Right kidney (tissue), 9 donors: ENCODE measurements around the gene B3GAT2.
"Not testable (repeated sequence)": the region's sequence is repeated elsewhere in the genome, so short reads cannot be mapped to it uniquely, and the experiment has no call there.

Source experiments
- DNase-seq: peaks from one replicate; pipeline ENCODE4 v3.0.0-alpha.2; 2016
- long read RNA-seq, 8 donors: transcript quantifications; one replicate each; lab custom pipeline, GENCODE V29; 2026

B3GAT2 gene
- long read RNA-seq, donor 1: 0 reads
- long read RNA-seq, donor 2: 0 reads
- long read RNA-seq, donor 3: 0 reads
- long read RNA-seq, donor 4, full-length matches to known transcripts: 2 of 2 reads
- long read RNA-seq, donor 4, partial matches to known transcripts: 0 of 2 reads
- long read RNA-seq, donor 4, other reads (novel, unspliced or antisense): 0 of 2 reads
- long read RNA-seq, donor 5: 0 reads
- long read RNA-seq, donor 6: 0 reads
- long read RNA-seq, donor 7: 0 reads
- long read RNA-seq, donor 8: 0 reads

- DNase-seq: peak; percentile 75
Measured at GRCh38 chr6:70956451-70957283, at the start of gene B3GAT2. Gene B3GAT2 (minus strand): TSS chr6:70957060. CDS start chr6:70956429, 631 bp downstream.

GRCh38 chr6:70998148-70998547 lies 41.3 kb upstream of the B3GAT2 start:
- DNase-seq: no peak

GRCh38 chr6:70997379-70997778 lies 40.5 kb upstream of the B3GAT2 start:
- DNase-seq: no peak

GRCh38 chr6:70996106-70996505 lies 39.2 kb upstream of the B3GAT2 start:
- DNase-seq: no peak

GRCh38 chr6:70995411-70995810 lies 38.6 kb upstream of the B3GAT2 start:
- no peak for DNase-seq

- DNase-seq: no peak
Measured at GRCh38 chr6:70991253-70991652, 34.4 kb upstream of the B3GAT2 start.

- no peak for DNase-seq
Measured at GRCh38 chr6:70985156-70985555, 28.3 kb upstream of the B3GAT2 start.

- no peak for DNase-seq
Measured at GRCh38 chr6:70982747-70983146, 25.9 kb upstream of the B3GAT2 start.

GRCh38 chr6:70980727-70981126 lies 23.9 kb upstream of the B3GAT2 start:
- DNase-seq: no peak

GRCh38 chr6:70973604-70974003 lies 16.7 kb upstream of the B3GAT2 start:
- DNase-seq: no peak

- no peak for DNase-seq
Measured at GRCh38 chr6:70967049-70967448, 10.2 kb upstream of the B3GAT2 start.

GRCh38 chr6:70957284-70957617 lies 391 bp upstream of the B3GAT2 start:
- no peak for DNase-seq

- DNase-seq: no peak
Measured at GRCh38 chr6:70956191-70956450, 739 bp downstream of the B3GAT2 start.

GRCh38 chr6:70955441-70956190 lies 1.2 kb downstream of the B3GAT2 start:
- peak; percentile 84 for DNase-seq

GRCh38 chr6:70954750-70955149 lies 2.1 kb downstream of the B3GAT2 start:
- peak; percentile 18 for DNase-seq

- DNase-seq: no peak
Measured at GRCh38 chr6:70954176-70954575, 2.7 kb downstream of the B3GAT2 start.

- no peak for DNase-seq
Measured at GRCh38 chr6:70952608-70953165, 4.2 kb downstream of the B3GAT2 start.

GRCh38 chr6:70944321-70944720 lies 12.5 kb downstream of the B3GAT2 start:
- not testable (repeated sequence) for DNase-seq

GRCh38 chr6:70933853-70934252 lies 23.0 kb downstream of the B3GAT2 start:
- no peak for DNase-seq

- no peak for DNase-seq
Measured at GRCh38 chr6:70905742-70906141, 51.1 kb downstream of the B3GAT2 start.

GRCh38 chr6:70903665-70904452 lies 53.0 kb downstream of the B3GAT2 start:
- no peak for DNase-seq

GRCh38 chr6:70901324-70901723 lies 55.5 kb downstream of the B3GAT2 start:
- DNase-seq: no peak
